BLaER1 (cell line): ENCODE measurements around the gene BTG2.
A peak's percentile ranks its signal among the peaks of the same experiment; 100 is the strongest.

ENCODE experiments used
- H3K27ac ChIP-seq: shearing (Covaris generic); formaldehyde crosslinking; 2 replicates; pipeline ENCODE4 v1.8.1; 2022
- H3K27me3 ChIP-seq: shearing (Covaris generic); formaldehyde crosslinking; 2 replicates; pipeline ENCODE4 v1.8.1; 2022
- H3K36me3 ChIP-seq: shearing (Covaris generic); formaldehyde crosslinking; 2 replicates; pipeline ENCODE4 v1.8.1; 2022
- H3K4me1 ChIP-seq: shearing (Covaris generic); formaldehyde crosslinking; 2 replicates; pipeline ENCODE4 v1.8.1; 2022
- H3K4me2 ChIP-seq: shearing (Covaris generic); formaldehyde crosslinking; 2 replicates; pipeline ENCODE4 v1.8.1; 2022
- H3K4me3 ChIP-seq: shearing (Covaris generic); formaldehyde crosslinking; 2 replicates; pipeline ENCODE4 v1.8.1; 2022
- H3K9ac ChIP-seq: shearing (Covaris generic); formaldehyde crosslinking; 2 replicates; pipeline ENCODE4 v1.8.1; 2022
- H3K9me3 ChIP-seq: shearing (Covaris generic); formaldehyde crosslinking; 2 replicates; pipeline ENCODE4 v1.8.1; 2022
- H4K20me1 ChIP-seq: shearing (Covaris generic); formaldehyde crosslinking; 2 replicates; pipeline ENCODE4 v1.8.1; 2022
- Cebpa-rat ChIP-seq: shearing (Covaris generic); IDR thresholded peaks from 2 replicates; pipeline ENCODE4 v1.8.1; 2022

BTG2 gene

DNA sequence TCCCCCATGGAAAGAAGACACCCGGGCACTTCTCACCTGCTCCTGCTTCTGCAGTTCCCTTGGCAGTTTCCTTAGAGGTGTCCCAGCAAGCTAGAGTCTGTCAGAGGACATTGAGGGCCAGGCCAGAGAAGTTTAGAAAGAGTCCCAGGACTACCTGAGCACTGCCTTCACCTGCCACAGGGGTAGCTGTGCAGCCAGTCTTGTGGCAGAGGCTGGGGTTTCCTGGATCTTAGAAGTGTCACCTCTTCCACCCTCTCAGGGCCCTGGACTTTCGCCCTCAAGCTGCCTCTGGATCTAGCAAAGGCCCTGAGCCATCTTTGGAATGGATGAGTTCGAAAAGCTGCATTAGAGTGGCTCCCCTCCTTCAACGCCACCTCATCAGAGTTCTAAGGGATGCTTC, 34.9 kb upstream of the BTG2 start:
- Histone ChIP-seq H3K36me3 (no peaks in the 10 kb centered on the region), H3K4me2 (peak overlapping the region; percentile 29; the same call in 1 of the 2 replicates), H3K9me3 (no peaks in the 10 kb centered on the region), H4K20me1 (no peaks in the 10 kb centered on the region), H3K9ac (no peak overlapping the region), H3K27ac (no peak overlapping the region), H3K4me1 (peaks cover 86% of the 10 kb centered on the region), H3K4me3 (no peak overlapping the region), H3K27me3 (no peaks in the 10 kb centered on the region)
- TF ChIP-seq Cebpa-rat = no peak

DNA sequence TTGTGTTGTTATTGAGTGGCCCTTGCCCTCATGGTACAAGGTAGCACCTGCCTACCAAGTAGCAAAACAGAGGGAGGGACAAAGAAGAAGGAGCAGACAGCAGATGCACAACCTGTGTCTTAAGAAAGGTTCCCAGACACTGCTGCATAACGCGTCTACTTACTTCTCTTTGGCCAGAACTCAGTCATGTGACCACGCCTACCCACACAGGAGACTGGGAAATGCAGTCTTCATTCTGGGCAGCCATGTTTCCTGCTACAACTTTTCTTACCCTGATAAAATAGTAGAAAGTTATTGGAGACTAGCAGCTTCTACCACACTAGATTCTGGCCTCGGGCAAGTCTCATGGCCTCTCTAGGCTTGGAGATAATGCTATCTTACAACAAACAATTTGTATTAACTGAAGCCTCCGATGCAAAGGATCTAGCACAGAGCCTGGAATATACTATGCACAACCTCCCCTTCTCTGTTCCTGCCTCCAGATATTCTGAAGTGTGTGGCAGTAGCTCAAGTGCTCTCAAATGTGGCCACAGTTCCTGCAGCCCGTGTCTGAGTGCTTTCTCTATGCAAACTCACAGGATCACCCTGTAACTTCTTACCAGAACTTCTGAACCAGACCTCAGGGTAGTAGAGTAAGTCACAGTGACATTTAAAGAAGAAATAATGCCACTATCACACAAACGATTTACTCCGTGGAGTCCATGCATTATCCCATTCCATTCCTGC, 34.1 kb upstream of the BTG2 start:
- Histone ChIP-seq H3K9ac (no peak overlapping the region), H3K27ac (no peak overlapping the region; the same call in 1 of the 2 replicates), H3K4me1 (peaks cover 87% of the 10 kb centered on the region), H3K36me3 (no peaks in the 10 kb centered on the region), H4K20me1 (no peaks in the 10 kb centered on the region), H3K27me3 (no peaks in the 10 kb centered on the region), H3K9me3 (no peaks in the 10 kb centered on the region), H3K4me2 (peak overlapping the region; percentile 29), H3K4me3 (no peak overlapping the region)
- no peak for TF ChIP-seq Cebpa-rat

DNA sequence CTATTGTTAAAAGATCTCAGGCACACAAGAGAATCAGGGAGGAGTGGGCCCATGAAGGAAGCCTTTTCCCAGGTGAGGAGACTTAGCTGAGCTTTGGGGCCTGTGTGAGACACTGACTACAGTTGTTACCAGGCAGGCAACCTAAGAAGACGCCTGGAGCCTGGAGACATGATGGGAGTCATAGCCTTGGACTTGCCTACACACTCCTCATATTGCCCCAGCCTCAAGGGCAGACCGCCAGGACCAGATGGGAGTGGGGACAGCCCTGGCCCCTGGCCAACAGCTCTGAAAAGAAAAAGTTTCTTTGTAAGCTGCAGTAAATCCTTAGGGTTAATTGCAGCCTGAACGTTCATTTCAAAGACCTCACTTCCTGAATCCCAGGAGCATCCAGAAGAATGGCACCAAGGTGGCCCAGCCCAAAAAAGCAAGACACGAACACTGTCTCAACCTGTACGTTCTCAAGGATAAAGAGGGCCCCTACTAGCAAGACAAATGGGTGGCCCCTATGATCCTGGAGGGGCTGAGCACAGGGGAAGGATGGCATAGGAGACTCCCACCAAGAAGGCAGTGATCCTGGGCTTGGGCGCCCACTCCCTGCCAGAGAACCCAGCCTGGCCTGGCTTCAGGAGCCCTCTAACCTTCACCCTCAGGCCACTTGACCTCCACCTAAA, 33.2 kb upstream of the BTG2 start:
- no peaks in the 10 kb centered on the region for H3K9me3 ChIP-seq
- no peak overlapping the region for H3K4me3 ChIP-seq
- TF ChIP-seq Cebpa-rat = no peak
- peaks cover 91% of the 10 kb centered on the region for H3K4me1 ChIP-seq
- no peak overlapping the region; the same call in 1 of the 2 replicates for H3K9ac ChIP-seq
- peak overlapping the region; percentile 95 for H3K4me2 ChIP-seq
- no peaks in the 10 kb centered on the region for H3K36me3 ChIP-seq
- 0 out of 2 replicates have a peak overlapping the region, but pooled peaks have one; percentile 2 for H3K27ac ChIP-seq
- H4K20me1 ChIP-seq = no peaks in the 10 kb centered on the region
- no peaks in the 10 kb centered on the region for H3K27me3 ChIP-seq

DNA sequence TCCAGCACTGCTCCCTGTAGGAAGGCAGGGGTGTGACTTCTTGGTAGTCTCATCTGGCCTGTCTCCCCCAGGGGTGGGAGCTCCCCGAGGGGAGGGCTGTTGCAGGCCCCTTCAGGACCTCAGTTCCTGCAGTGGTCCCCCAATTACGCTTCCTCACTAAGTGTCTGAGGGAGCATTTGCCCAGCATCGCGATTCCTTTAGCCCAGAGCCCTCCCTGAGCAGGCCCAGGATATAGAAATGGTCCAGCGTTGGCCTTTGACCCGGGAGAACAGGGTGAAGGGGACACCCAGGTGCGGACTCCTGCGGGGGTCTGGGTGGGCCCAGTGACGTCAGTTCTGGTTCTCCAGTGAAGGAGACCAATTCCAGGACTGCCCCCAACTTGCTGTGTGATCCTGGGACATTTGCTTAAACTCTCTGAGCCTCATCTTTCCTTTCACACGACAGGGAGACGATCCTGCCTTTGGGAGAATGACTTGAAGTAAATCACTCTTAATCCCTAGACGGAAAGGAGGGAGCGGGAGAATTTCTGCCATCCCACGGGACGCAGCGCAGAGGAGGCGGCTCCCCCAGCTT, 32.6 kb upstream of the BTG2 start:
- no peaks in the 10 kb centered on the region for H3K27me3 ChIP-seq
- TF ChIP-seq Cebpa-rat = no peak
- H3K4me3 ChIP-seq = peak overlapping the region; percentile 55
- H3K4me1 ChIP-seq = peaks cover 94% of the 10 kb centered on the region
- 0 out of 2 replicates have a peak overlapping the region, but pooled peaks have one; percentile 2 for H3K27ac ChIP-seq
- H4K20me1 ChIP-seq = no peaks in the 10 kb centered on the region
- peak overlapping the region; percentile 60 for H3K9ac ChIP-seq
- no peaks in the 10 kb centered on the region for H3K9me3 ChIP-seq
- H3K4me2 ChIP-seq = peak overlapping the region; percentile 95
- no peaks in the 10 kb centered on the region for H3K36me3 ChIP-seq

GRCh38 chr1:203273206-203273868, 32.0 kb upstream of the BTG2 start:
- H3K9ac ChIP-seq = peak overlapping the region; percentile 60
- H3K27me3 ChIP-seq = no peaks in the 10 kb centered on the region
- peak overlapping the region; percentile 63 for H3K27ac ChIP-seq
- peak overlapping the region; percentile 95 for H3K4me2 ChIP-seq
- no peaks in the 10 kb centered on the region for H4K20me1 ChIP-seq
- H3K36me3 ChIP-seq = no peaks in the 10 kb centered on the region
- no peaks in the 10 kb centered on the region for H3K9me3 ChIP-seq
- TF ChIP-seq Cebpa-rat = no peak
- H3K4me1 ChIP-seq = peaks cover 97% of the 10 kb centered on the region
- peak overlapping the region; percentile 55 for H3K4me3 ChIP-seq

DNA sequence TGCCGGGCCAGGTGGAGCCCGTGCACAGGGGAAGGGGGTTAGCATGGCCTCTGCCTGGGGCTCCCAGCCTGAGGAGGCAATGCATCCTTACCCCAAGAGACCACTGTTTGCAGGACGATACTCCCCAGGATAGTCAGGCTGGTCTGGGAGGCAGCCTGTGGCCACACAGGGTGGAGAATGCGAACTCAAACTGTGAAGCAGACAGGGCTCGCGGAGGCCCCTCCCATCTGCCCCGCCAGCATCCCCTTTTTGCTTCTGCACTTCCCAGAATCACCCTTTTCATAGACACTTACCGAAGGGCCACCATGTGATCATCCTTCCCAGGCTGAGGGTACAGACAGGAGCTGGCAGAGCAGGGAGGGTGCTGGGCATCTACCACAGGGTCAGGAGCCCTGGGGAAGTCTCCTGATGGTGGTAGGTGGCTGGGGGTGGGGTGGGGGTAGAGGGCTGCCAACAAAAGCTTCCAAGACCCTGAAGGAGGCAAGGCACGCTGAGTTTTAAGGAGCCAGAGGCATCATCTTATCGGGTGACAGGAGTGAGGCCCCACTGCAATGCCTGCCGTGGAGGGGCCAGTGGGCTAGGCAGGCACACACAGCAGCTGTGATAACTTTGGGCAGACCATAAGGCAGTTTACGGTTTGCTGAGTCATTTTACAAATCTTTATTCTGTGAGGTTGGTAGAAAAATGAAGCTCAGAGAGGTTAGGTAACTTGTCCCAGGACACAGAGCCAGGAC, 31.3 kb upstream of the BTG2 start:
- Histone ChIP-seq H3K4me1 (peaks cover 98% of the 10 kb centered on the region), H3K27me3 (no peaks in the 10 kb centered on the region), H3K4me3 (peak overlapping the region; percentile 55), H3K4me2 (peak overlapping the region; percentile 95), H3K9me3 (no peaks in the 10 kb centered on the region), H3K36me3 (no peaks in the 10 kb centered on the region), H3K9ac (peak overlapping the region; percentile 60), H3K27ac (peak overlapping the region; percentile 63), H4K20me1 (no peaks in the 10 kb centered on the region)
- TF ChIP-seq Cebpa-rat = no peak

DNA sequence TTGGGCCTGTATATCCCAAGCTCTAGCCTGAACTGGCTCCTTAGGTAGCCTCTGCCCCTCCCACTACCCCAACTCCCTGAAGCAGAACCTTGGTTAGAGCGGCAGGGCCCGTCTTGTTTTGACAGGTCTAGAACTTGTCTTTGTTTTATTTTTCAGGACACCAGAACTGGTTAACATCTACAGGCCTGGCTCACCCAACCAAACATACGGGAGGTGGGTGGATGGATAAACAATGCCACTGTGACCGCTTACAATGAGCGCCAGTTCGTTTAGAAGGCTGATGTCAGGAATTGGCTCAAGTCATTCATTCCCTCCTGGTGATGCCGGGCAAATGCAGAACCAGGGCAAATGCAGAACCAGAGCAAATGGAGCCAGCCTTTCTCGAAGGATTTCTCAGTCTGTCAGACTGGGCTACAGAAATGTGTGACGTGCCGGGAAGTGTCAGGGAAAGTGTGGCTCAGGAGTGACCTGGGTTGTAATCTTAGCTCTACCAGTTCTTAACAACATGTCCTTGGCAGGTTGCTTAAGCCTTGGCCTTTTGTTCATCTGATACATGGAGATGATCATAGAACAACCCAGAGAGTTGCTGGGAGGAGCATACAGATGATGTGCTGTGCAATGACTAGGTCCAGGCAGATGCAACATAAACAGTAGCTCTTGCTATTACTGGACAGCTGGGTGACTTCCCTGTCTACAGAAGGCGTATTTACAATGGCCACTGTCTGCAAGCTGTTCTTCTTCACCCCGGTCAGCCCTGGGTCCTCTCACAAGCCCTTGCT, 30.5 kb upstream of the BTG2 start:
- Histone ChIP-seq H3K36me3 (no peaks in the 10 kb centered on the region), H3K27ac (peak overlapping the region; percentile 63), H3K27me3 (no peaks in the 10 kb centered on the region), H3K4me3 (no peak overlapping the region), H3K9me3 (no peaks in the 10 kb centered on the region), H3K9ac (no peak overlapping the region), H4K20me1 (no peaks in the 10 kb centered on the region), H3K4me1 (peaks cover 98% of the 10 kb centered on the region), H3K4me2 (peak overlapping the region; percentile 95)
- no peak for TF ChIP-seq Cebpa-rat

- Histone ChIP-seq H4K20me1 (no peaks in the 10 kb centered on the region), H3K4me3 (no peak overlapping the region), H3K9me3 (no peaks in the 10 kb centered on the region), H3K4me2 (peak overlapping the region; percentile 95; the same call in 1 of the 2 replicates), H3K36me3 (no peaks in the 10 kb centered on the region), H3K27ac (peak overlapping the region; percentile 10; the same call in 1 of the 2 replicates), H3K4me1 (peaks cover 100% of the 10 kb centered on the region), H3K27me3 (no peaks in the 10 kb centered on the region), H3K9ac (0 out of 2 replicates have a peak overlapping the region, but pooled peaks have one; percentile 76)
- TF ChIP-seq Cebpa-rat = no peak
These were observed 29.6 kb upstream of the BTG2 start for GRCh38 chr1:203275656-203276272.
